ENCODE results near the gene CETN1.

The CETN1 gene

GRCh38 chr18:576924-577323 is 3.3 kb upstream of the CETN1 start:
- no peak overlapping the region for H3K4me3 ChIP-seq (ENCODE audit: low read length)
- H3K4me2 ChIP-seq (ENCODE audit: low read length): no peak overlapping the region
- peaks cover 9% of the 10 kb centered on the region for H3K27me3 ChIP-seq (ENCODE audit: low read depth, low read length)
- no peak overlapping the region for H2AFZ ChIP-seq (ENCODE audit: low read depth, low read length)
- no peaks in the 10 kb centered on the region for H3K9me3 ChIP-seq (ENCODE audit: insufficient read depth, low read length)
- no peaks in the 10 kb centered on the region for H3K79me2 ChIP-seq (ENCODE audit: low read length)
- no peak for TF ChIP-seq CTCF (IDR thresholded peaks at IDR 0.05; ENCODE audit: low read depth, low read length)
- H4K20me1 ChIP-seq (ENCODE audit: insufficient read depth, low read length): no peaks in the 10 kb centered on the region
- no peaks in the 10 kb centered on the region for H3K4me1 ChIP-seq (ENCODE audit: low read length)
- H3K36me3 ChIP-seq (replicated peaks; ENCODE audit: low read depth, low read length): no peaks in the 10 kb centered on the region
- no peak overlapping the region for H3K9ac ChIP-seq (ENCODE audit: low read length)
- no peak overlapping the region for H3K27ac ChIP-seq (ENCODE audit: low read length)

GRCh38 chr18:577643-578375 is 2.4 kb upstream of the CETN1 start:
- H3K36me3 ChIP-seq (replicated peaks; ENCODE audit: low read depth, low read length): no peaks in the 10 kb centered on the region
- H3K27ac ChIP-seq (ENCODE audit: low read length): no peak overlapping the region
- H2AFZ ChIP-seq (ENCODE audit: low read depth, low read length): no peak overlapping the region
- H3K4me3 ChIP-seq (ENCODE audit: low read length): no peak overlapping the region
- peaks cover 9% of the 10 kb centered on the region for H3K27me3 ChIP-seq (ENCODE audit: low read depth, low read length)
- no peak overlapping the region for H3K9ac ChIP-seq (ENCODE audit: low read length)
- no peak overlapping the region for H3K4me2 ChIP-seq (ENCODE audit: low read length)
- H3K79me2 ChIP-seq (ENCODE audit: low read length): no peaks in the 10 kb centered on the region
- H4K20me1 ChIP-seq (ENCODE audit: insufficient read depth, low read length): no peaks in the 10 kb centered on the region
- no peaks in the 10 kb centered on the region for H3K4me1 ChIP-seq (ENCODE audit: low read length)
- no peaks in the 10 kb centered on the region for H3K9me3 ChIP-seq (ENCODE audit: insufficient read depth, low read length)
- TF ChIP-seq CTCF (IDR thresholded peaks at IDR 0.05; ENCODE audit: low read depth, low read length): no peak
- TF ChIP-seq EZH2phosphoT487 (IDR thresholded peaks at IDR 0.05; ENCODE audit: low read depth): no peak

- Histone ChIP-seq H3K9ac (ENCODE audit: low read length) (no peak overlapping the region), H2AFZ (ENCODE audit: low read depth, low read length) (no peak overlapping the region), H3K79me2 (ENCODE audit: low read length) (no peaks in the 10 kb centered on the region), H3K9me3 (ENCODE audit: insufficient read depth, low read length) (no peaks in the 10 kb centered on the region), H3K4me2 (ENCODE audit: low read length) (no peak overlapping the region), H3K27me3 (ENCODE audit: low read depth, low read length) (peaks cover 9% of the 10 kb centered on the region), H3K4me3 (ENCODE audit: low read length) (no peak overlapping the region), H4K20me1 (ENCODE audit: insufficient read depth, low read length) (no peaks in the 10 kb centered on the region), H3K36me3 (replicated peaks; ENCODE audit: low read depth, low read length) (no peaks in the 10 kb centered on the region), H3K27ac (ENCODE audit: low read length) (no peak overlapping the region), H3K4me1 (ENCODE audit: low read length) (no peaks in the 10 kb centered on the region)
- TF ChIP-seq EZH2phosphoT487 (IDR thresholded peaks at IDR 0.05; ENCODE audit: low read depth) (no peak), CTCF (IDR thresholded peaks at IDR 0.05; ENCODE audit: low read depth, low read length) (no peak)
Measured at GRCh38 chr18:579238-579637, 942 bp upstream of the CETN1 start.

- Histone ChIP-seq H3K9ac (ENCODE audit: low read length) (no peak overlapping the region), H3K27me3 (ENCODE audit: low read depth, low read length) (peaks cover 3% of the 10 kb centered on the region; the same call in 1 of the 2 replicates), H3K36me3 (replicated peaks; ENCODE audit: low read depth, low read length) (no peaks in the 10 kb centered on the region), H3K79me2 (ENCODE audit: low read length) (no peaks in the 10 kb centered on the region), H3K9me3 (ENCODE audit: insufficient read depth, low read length) (no peaks in the 10 kb centered on the region), H4K20me1 (ENCODE audit: insufficient read depth, low read length) (no peaks in the 10 kb centered on the region), H2AFZ (ENCODE audit: low read depth, low read length) (no peak overlapping the region), H3K4me1 (ENCODE audit: low read length) (no peaks in the 10 kb centered on the region), H3K27ac (ENCODE audit: low read length) (no peak overlapping the region), H3K4me2 (ENCODE audit: low read length) (no peak overlapping the region), H3K4me3 (ENCODE audit: low read length) (no peak overlapping the region)
- no peak for TF ChIP-seq EZH2phosphoT487 (IDR thresholded peaks at IDR 0.05; ENCODE audit: low read depth)
- TF ChIP-seq CTCF (IDR thresholded peaks at IDR 0.05; ENCODE audit: low read depth, low read length): no peak
Measured at GRCh38 chr18:581096-581495, 916 bp downstream of the CETN1 start.
